ENCODE data around the gene GABRR3.
"Not testable (repeated sequence)": the region's sequence is repeated elsewhere in the genome, so short reads cannot be mapped to it uniquely, and the experiment has no call there.

Gene GABRR3

GRCh38 chr3:98025392-98025945 lies 9.6 kb downstream of the GABRR3 start:
- no peak overlapping the region for H3K4me3 ChIP-seq (ENCODE audit: low read depth in 1 of 2, low read length in 2 of 2)
- no peaks in the 10 kb centered on the region for H3K9me3 ChIP-seq (ENCODE audit: control insufficient read depth in 1 of 2, low read length in 2 of 2)
- no peak overlapping the region for H3K9ac ChIP-seq (ENCODE audit: low read depth in 1 of 2, low read length in 2 of 2)
- H3K27me3 ChIP-seq (ENCODE audit: control insufficient read depth in 1 of 2, insufficient read depth in 2 of 2, low read length in 2 of 2) = no peaks in the 10 kb centered on the region
- peaks cover 0 to 4% of the 10 kb centered on the region in 2 donors for H3K4me1 ChIP-seq (ENCODE audit: control insufficient read depth in 1 of 2, insufficient read depth in 2 of 2, low read length in 2 of 2)
- H3K36me3 ChIP-seq (ENCODE audit: control insufficient read depth in 1 of 2, insufficient read depth in 2 of 2, low read length in 2 of 2) = no peaks in the 10 kb centered on the region
- no peak overlapping the region for H3K27ac ChIP-seq (ENCODE audit: low read depth, low read length)

DNA sequence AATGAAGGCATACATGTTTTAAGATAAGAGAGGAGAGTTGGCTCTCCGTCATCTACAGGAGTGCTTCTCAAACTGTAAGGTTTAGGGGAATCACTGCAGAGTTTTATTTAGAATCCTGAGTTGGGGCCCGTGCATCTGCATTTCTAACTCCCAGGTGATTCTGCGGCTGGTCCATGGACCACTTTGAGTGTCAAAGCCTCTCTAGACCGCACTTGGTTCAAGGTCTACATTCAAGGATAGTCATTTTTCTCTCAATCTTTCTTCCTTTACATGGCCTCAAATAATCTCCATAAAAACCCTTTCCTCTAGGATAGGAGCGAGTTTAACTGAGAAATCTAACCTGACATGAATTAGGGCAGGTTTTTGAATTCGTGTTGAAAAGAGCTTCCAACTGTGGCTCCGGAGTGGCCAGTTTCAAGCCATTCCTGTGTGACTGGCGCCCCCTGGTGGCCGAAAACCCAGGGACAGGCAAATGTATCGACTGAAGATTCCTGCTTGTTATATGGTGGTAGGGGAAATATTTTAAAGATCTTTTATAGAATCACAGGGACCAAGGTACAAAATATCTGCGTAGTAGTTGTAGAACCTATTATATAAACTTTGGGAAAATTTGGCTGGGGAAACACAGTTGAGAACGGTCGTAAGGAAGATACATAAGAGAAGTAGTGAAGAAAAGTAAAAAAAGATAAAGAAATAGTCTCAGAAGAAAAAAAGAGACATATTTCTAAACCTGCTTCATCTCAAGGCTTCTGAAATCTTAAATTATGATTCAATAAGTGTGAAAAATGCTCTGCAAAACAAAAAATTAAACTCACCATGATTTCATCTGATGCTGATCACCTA lies 11.9 kb downstream of the GABRR3 start:
- H3K27ac ChIP-seq (ENCODE audit: low read depth, low read length) = no peak overlapping the region
- H3K36me3 ChIP-seq (ENCODE audit: control insufficient read depth in 1 of 2, insufficient read depth in 2 of 2, low read length in 2 of 2) = no peaks in the 10 kb centered on the region
- no peaks in the 10 kb centered on the region for H3K9me3 ChIP-seq (ENCODE audit: control insufficient read depth in 1 of 2, low read length in 2 of 2)
- no peak overlapping the region for H3K9ac ChIP-seq (ENCODE audit: low read depth in 1 of 2, low read length in 2 of 2)
- H3K27me3 ChIP-seq (ENCODE audit: control insufficient read depth in 1 of 2, insufficient read depth in 2 of 2, low read length in 2 of 2) = no peaks in the 10 kb centered on the region
- no peak overlapping the region for H3K4me3 ChIP-seq (ENCODE audit: low read depth in 1 of 2, low read length in 2 of 2)
- peaks cover 0 to 4% of the 10 kb centered on the region in 2 donors for H3K4me1 ChIP-seq (ENCODE audit: control insufficient read depth in 1 of 2, insufficient read depth in 2 of 2, low read length in 2 of 2)

DNA sequence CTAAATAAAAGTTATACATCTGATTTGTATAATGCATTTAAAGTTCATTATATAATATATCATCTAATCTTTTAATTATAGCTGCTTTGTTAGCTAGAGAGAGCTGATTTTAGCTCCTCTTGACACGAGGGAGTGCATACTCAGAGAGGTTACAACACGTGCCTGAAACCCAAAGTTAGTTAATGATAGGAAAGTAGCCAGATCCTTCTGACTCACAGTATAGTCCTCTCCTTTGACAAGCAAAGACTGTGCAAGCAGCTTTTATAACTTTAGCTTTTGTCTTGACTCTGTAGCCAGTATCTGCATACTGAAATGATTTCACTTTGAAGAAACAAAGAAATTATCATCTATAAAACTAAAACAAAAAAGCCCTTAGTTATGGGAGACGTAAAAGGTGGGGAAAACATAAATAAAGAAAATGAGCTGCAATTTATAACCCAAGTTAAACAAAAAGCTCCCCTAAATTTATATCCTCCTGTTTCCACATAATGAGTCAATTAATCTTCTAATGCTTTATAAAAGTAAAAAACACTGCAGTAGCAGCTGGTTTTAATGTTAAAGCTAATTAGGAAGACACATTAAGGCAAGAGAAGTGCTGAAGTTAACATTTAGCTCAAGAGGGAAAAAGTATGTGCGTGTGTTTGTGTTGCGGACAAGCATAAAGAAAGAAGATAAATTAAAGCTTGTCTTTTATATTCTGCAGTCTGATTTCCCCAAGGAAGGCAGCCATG lies 13.1 kb downstream of the GABRR3 start:
- Histone ChIP-seq H3K4me3 (ENCODE audit: low read depth in 1 of 2, low read length in 2 of 2) (no peak overlapping the region), H3K27me3 (ENCODE audit: control insufficient read depth in 1 of 2, insufficient read depth in 2 of 2, low read length in 2 of 2) (no peaks in the 10 kb centered on the region), H3K27ac (ENCODE audit: low read depth, low read length) (no peak overlapping the region), H3K36me3 (ENCODE audit: control insufficient read depth in 1 of 2, insufficient read depth in 2 of 2, low read length in 2 of 2) (no peaks in the 10 kb centered on the region), H3K9ac (ENCODE audit: low read depth in 1 of 2, low read length in 2 of 2) (no peak overlapping the region), H3K4me1 (ENCODE audit: control insufficient read depth in 1 of 2, insufficient read depth in 2 of 2, low read length in 2 of 2) (peaks cover 0 to 4% of the 10 kb centered on the region in 2 donors), H3K9me3 (ENCODE audit: control insufficient read depth in 1 of 2, low read length in 2 of 2) (no peaks in the 10 kb centered on the region)

- Histone ChIP-seq H3K4me3 (ENCODE audit: low read depth in 1 of 2, low read length in 2 of 2) (no peak overlapping the region), H3K9ac (ENCODE audit: low read depth in 1 of 2, low read length in 2 of 2) (no peak overlapping the region), H3K9me3 (ENCODE audit: control insufficient read depth in 1 of 2, low read length in 2 of 2) (no peaks in the 10 kb centered on the region), H3K36me3 (ENCODE audit: control insufficient read depth in 1 of 2, insufficient read depth in 2 of 2, low read length in 2 of 2) (no peaks in the 10 kb centered on the region), H3K27me3 (ENCODE audit: control insufficient read depth in 1 of 2, insufficient read depth in 2 of 2, low read length in 2 of 2) (no peaks in the 10 kb centered on the region), H3K4me1 (ENCODE audit: control insufficient read depth in 1 of 2, insufficient read depth in 2 of 2, low read length in 2 of 2) (peaks cover 0 to 4% of the 10 kb centered on the region in 2 donors), H3K27ac (ENCODE audit: low read depth, low read length) (no peak overlapping the region)
Observed at GRCh38 chr3:98020412-98020811, 14.7 kb downstream of the GABRR3 start.

DNA sequence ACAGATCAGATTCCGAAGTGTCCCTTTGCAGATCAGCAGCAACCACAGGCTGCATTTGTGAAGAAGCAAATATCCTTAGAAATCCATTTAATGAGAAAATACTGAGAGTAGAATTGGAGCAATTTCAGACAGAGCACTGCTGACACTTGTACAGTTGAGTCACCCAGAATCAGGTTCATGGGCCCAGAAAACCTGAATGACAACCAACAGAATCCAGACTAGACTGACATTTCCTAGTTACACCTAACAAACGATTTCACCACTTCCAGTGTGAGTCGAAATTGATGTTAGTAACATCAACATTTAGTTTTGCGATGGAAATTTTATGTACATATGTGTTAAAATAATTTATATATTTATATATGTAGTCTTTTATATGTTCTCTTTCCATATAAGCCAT lies 16.8 kb downstream of the GABRR3 start:
- Histone ChIP-seq H3K36me3 (ENCODE audit: control insufficient read depth in 1 of 2, insufficient read depth in 2 of 2, low read length in 2 of 2) (no peaks in the 10 kb centered on the region), H3K9me3 (ENCODE audit: control insufficient read depth in 1 of 2, low read length in 2 of 2) (no peaks in the 10 kb centered on the region), H3K27ac (ENCODE audit: low read depth, low read length) (no peak overlapping the region), H3K9ac (ENCODE audit: low read depth in 1 of 2, low read length in 2 of 2) (no peak overlapping the region), H3K4me3 (ENCODE audit: low read depth in 1 of 2, low read length in 2 of 2) (no peak overlapping the region), H3K4me1 (ENCODE audit: control insufficient read depth in 1 of 2, insufficient read depth in 2 of 2, low read length in 2 of 2) (peaks cover 0 to 12% of the 10 kb centered on the region in 2 donors), H3K27me3 (ENCODE audit: control insufficient read depth in 1 of 2, insufficient read depth in 2 of 2, low read length in 2 of 2) (no peaks in the 10 kb centered on the region)

- Histone ChIP-seq H3K27me3 (ENCODE audit: control insufficient read depth in 1 of 2, insufficient read depth in 2 of 2, low read length in 2 of 2) (no peaks in the 10 kb centered on the region), H3K4me1 (ENCODE audit: control insufficient read depth in 1 of 2, insufficient read depth in 2 of 2, low read length in 2 of 2) (peaks cover 0 to 13% of the 10 kb centered on the region in 2 donors), H3K9me3 (ENCODE audit: control insufficient read depth in 1 of 2, low read length in 2 of 2) (no peaks in the 10 kb centered on the region), H3K4me3 (ENCODE audit: low read depth in 1 of 2, low read length in 2 of 2) (no peak overlapping the region), H3K36me3 (ENCODE audit: control insufficient read depth in 1 of 2, insufficient read depth in 2 of 2, low read length in 2 of 2) (no peaks in the 10 kb centered on the region), H3K27ac (ENCODE audit: low read depth, low read length) (no peak overlapping the region), H3K9ac (ENCODE audit: low read depth in 1 of 2, low read length in 2 of 2) (no peak overlapping the region)
Observed at GRCh38 chr3:98014268-98014585, 20.9 kb downstream of the GABRR3 start.

DNA sequence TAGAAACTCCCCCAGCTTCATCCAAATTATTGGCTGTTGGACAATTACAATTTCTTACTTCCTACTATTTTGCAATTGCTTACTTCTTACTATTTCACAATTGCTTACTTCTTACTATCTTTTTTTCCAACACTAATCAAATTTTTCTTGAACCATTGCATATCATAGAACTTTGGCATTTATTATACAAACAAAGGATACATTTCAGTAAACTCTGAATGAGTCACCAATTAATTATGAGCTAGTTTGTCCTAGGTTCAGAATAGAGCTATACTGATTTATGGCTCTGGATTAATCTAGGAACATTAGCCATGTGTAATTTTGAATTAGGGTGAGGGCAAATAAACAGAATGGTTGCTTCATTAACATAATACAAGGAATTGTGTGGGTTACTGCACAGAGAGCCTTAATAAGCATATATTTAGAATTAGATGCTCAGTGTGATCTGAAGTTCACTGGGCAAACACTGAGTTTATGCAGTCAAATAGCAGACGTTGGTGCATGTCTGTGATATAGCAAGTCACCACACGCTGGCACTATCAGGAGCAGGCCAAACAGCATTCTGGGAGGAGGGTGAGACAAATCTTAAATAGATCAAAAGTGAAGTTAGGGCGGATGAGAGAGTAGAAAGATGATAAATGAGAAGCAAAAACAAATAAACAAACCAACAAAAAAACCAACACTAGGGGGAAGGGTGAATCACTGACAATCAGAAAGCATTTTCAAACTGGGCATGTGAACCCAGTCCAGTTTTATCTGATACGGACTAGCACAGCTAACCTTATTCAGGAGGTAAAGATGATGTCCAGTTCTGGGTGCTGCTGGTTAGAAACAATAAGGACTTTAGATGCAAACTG lies 21.5 kb downstream of the GABRR3 start:
- Histone ChIP-seq H3K9ac (ENCODE audit: low read depth in 1 of 2, low read length in 2 of 2) (no peak overlapping the region), H3K4me3 (ENCODE audit: low read depth in 1 of 2, low read length in 2 of 2) (no peak overlapping the region), H3K36me3 (ENCODE audit: control insufficient read depth in 1 of 2, insufficient read depth in 2 of 2, low read length in 2 of 2) (no peaks in the 10 kb centered on the region), H3K4me1 (ENCODE audit: control insufficient read depth in 1 of 2, insufficient read depth in 2 of 2, low read length in 2 of 2) (peaks cover 0 to 13% of the 10 kb centered on the region in 2 donors), H3K27me3 (ENCODE audit: control insufficient read depth in 1 of 2, insufficient read depth in 2 of 2, low read length in 2 of 2) (no peaks in the 10 kb centered on the region), H3K27ac (ENCODE audit: low read depth, low read length) (no peak overlapping the region), H3K9me3 (ENCODE audit: control insufficient read depth in 1 of 2, low read length in 2 of 2) (no peaks in the 10 kb centered on the region)

DNA sequence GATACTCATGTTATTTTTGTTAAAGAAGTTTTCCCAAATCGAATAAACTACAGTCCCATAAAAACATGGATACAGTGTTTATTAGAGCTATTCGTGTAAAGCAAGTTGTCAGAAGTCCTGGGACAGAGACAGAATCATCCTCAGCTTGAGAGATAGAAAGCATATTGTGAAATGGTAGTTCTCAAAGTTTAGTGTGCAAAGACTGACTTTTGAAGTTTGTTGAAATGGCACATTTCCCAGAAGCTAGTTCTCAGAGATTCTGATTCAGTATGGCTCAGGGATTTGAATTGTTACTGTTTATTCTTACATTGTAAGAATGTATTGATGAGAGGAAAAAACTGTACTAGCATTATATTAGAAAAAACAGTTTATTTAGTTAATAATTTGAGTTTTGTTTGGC lies 22.1 kb downstream of the GABRR3 start:
- no peaks in the 10 kb centered on the region for H3K9me3 ChIP-seq (ENCODE audit: control insufficient read depth in 1 of 2, low read length in 2 of 2)
- no peak overlapping the region for H3K27ac ChIP-seq (ENCODE audit: low read depth, low read length)
- H3K36me3 ChIP-seq (ENCODE audit: control insufficient read depth in 1 of 2, insufficient read depth in 2 of 2, low read length in 2 of 2) = no peaks in the 10 kb centered on the region
- no peak overlapping the region for H3K9ac ChIP-seq (ENCODE audit: low read depth in 1 of 2, low read length in 2 of 2)
- H3K4me1 ChIP-seq (ENCODE audit: control insufficient read depth in 1 of 2, insufficient read depth in 2 of 2, low read length in 2 of 2) = peaks cover 0 to 13% of the 10 kb centered on the region in 2 donors
- H3K4me3 ChIP-seq (ENCODE audit: low read depth in 1 of 2, low read length in 2 of 2) = no peak overlapping the region
- no peaks in the 10 kb centered on the region for H3K27me3 ChIP-seq (ENCODE audit: control insufficient read depth in 1 of 2, insufficient read depth in 2 of 2, low read length in 2 of 2)

GRCh38 chr3:98010883-98011449 lies 24.1 kb downstream of the GABRR3 start:
- H3K36me3 ChIP-seq (ENCODE audit: control insufficient read depth in 1 of 2, insufficient read depth in 2 of 2, low read length in 2 of 2); H3K9ac ChIP-seq (ENCODE audit: low read depth in 1 of 2, low read length in 2 of 2); H3K9me3 ChIP-seq (ENCODE audit: control insufficient read depth in 1 of 2, low read length in 2 of 2); H3K27me3 ChIP-seq (ENCODE audit: control insufficient read depth in 1 of 2, insufficient read depth in 2 of 2, low read length in 2 of 2); H3K27ac ChIP-seq (ENCODE audit: low read depth, low read length); H3K4me3 ChIP-seq (ENCODE audit: low read depth in 1 of 2, low read length in 2 of 2): not testable (repeated sequence)
- H3K4me1 ChIP-seq (ENCODE audit: control insufficient read depth in 1 of 2, insufficient read depth in 2 of 2, low read length in 2 of 2) = peaks cover 0 to 13% of the 10 kb centered on the region in 2 donors

Data from duodenal mucosa (tissue), 2 donors.